GM23338 (cell line): Measurements from ENCODE around the gene SARDH. TPM values are rescaled to one million over a fixed set of nuclear protein-coding genes. Genes with fewer than 3 reads are reported as not detected.

Experiments
- ATAC-seq: fragments of 200-7000 bp; cut with Tn5 transposase; 3 replicates; pipeline ENCODE4 v1.9.1; 2020
- DNase-seq: peaks from one replicate; pipeline ENCODE4 v3.0.0-alpha.2; 2015; ENCODE audit warnings: low spot score
- H2AFZ ChIP-seq: fragments of 200-600 bp; sonication (generic); 2 replicates; pipeline ENCODE4 v1.8.0; 2016; ENCODE audit warnings: antibody characterized with exemption, mild to moderate bottlenecking, moderate library complexity
- H3F3A ChIP-seq: fragments of 200-600 bp; sonication (generic); replicated peaks from 2 replicates; pipeline ENCODE4 v1.8.0; 2017; ENCODE audit warnings: antibody characterized with exemption, mixed run types, low read depth
- H3K27ac ChIP-seq: fragments of 200-600 bp; sonication (generic); 2 replicates; pipeline ENCODE4 v1.6.1; 2016; ENCODE audit warnings: low read depth
- H3K27me3 ChIP-seq: fragments of 200-600 bp; sonication (generic); 2 replicates; pipeline ENCODE4 v1.8.0; 2016; ENCODE audit warnings: mild to moderate bottlenecking, mixed run types, moderate library complexity; ENCODE audit not compliant: insufficient read depth
- H3K36me3 ChIP-seq: fragments of 200-600 bp; sonication (generic); 2 replicates; pipeline ENCODE4 v1.8.0; 2016; ENCODE audit warnings: mild to moderate bottlenecking; ENCODE audit not compliant: insufficient read depth
- H3K4me1 ChIP-seq: fragments of 200-600 bp; sonication (generic); 2 replicates; pipeline ENCODE4 v1.8.0; 2016; ENCODE audit warnings: mild to moderate bottlenecking, moderate library complexity; ENCODE audit not compliant: insufficient read depth
- H3K4me2 ChIP-seq: fragments of 200-600 bp; sonication (generic); 2 replicates; pipeline ENCODE4 v1.7.1; 2017; ENCODE audit warnings: mixed run types
- H3K4me3 ChIP-seq: fragments of 200-600 bp; sonication (generic); 2 replicates; pipeline ENCODE4 v1.6.1; 2016; ENCODE audit warnings: mixed run types
- H3K79me2 ChIP-seq: fragments of 200-600 bp; sonication (generic); replicated peaks from 2 replicates; pipeline ENCODE4 v1.8.0; 2017; ENCODE audit warnings: mild to moderate bottlenecking; ENCODE audit not compliant: insufficient read depth
- H3K9me2 ChIP-seq: fragments of 200-600 bp; sonication (generic); 2 replicates; pipeline ENCODE4 v1.8.0; 2017; ENCODE audit not compliant: insufficient read depth
- H4K20me1 ChIP-seq: fragments of 200-600 bp; sonication (generic); replicated peaks from 2 replicates; pipeline ENCODE4 v1.8.0; 2017; ENCODE audit warnings: mild to moderate bottlenecking; ENCODE audit not compliant: insufficient read depth
- H3K27ac Mint-ChIP-seq: 2 replicates; pipeline ENCODE4 v1.8.0; 2020; ENCODE audit warnings: inconsistent platforms, mild to moderate bottlenecking, moderate library complexity, mixed read lengths
- H3K27me3 Mint-ChIP-seq: 3 replicates; pipeline ENCODE4 v1.8.0; 2022; ENCODE audit warnings: low read depth, mild to moderate bottlenecking, moderate library complexity, mixed read lengths, inconsistent platforms; ENCODE audit not compliant: insufficient read depth, poor library complexity
- H3K36me3 Mint-ChIP-seq: 3 replicates; pipeline ENCODE4 v1.8.0; 2021; ENCODE audit warnings: low read depth, mild to moderate bottlenecking, inconsistent platforms, moderate library complexity, mixed read lengths
- H3K4me1 Mint-ChIP-seq: 3 replicates; pipeline ENCODE4 v1.8.0; 2020; ENCODE audit warnings: mild to moderate bottlenecking, inconsistent platforms, mixed read lengths
- H3K4me3 Mint-ChIP-seq: 3 replicates; pipeline ENCODE4 v1.8.0; 2021; ENCODE audit warnings: moderate library complexity, mild to moderate bottlenecking, inconsistent platforms, mixed read lengths
- H3K9me3 Mint-ChIP-seq: 3 replicates; pipeline ENCODE4 v1.8.0; 2020; ENCODE audit warnings: moderate library complexity, mild to moderate bottlenecking, inconsistent platforms, mixed read lengths
- CREB1 ChIP-seq: fragments of 250-450 bp; sonication (Bioruptor Pico); IDR thresholded peaks from 2 replicates; pipeline ENCODE4 v1.5.0; 2020; ENCODE audit warnings: low read depth, mild to moderate bottlenecking, moderate library complexity
- EZH2 ChIP-seq: fragments of 200-600 bp; sonication (generic); IDR thresholded peaks from one replicate; pipeline ENCODE4 v1.8.0; 2017; ENCODE audit warnings: antibody characterized with exemption, mild to moderate bottlenecking, low read depth; ENCODE audit not compliant: unreplicated experiment
- EZH2phosphoT487 ChIP-seq: fragments of 200-600 bp; sonication (generic); IDR thresholded peaks from one replicate; pipeline ENCODE4 v1.8.1; 2018; ENCODE audit warnings: antibody characterized with exemption; ENCODE audit not compliant: unreplicated experiment
- JUNB ChIP-seq: IDR thresholded peaks from one replicate; pipeline ENCODE4 v1.6.1; 2016; ENCODE audit warnings: antibody characterized with exemption; ENCODE audit not compliant: unreplicated experiment
- NANOG ChIP-seq: IDR thresholded peaks from 2 replicates; pipeline ENCODE4 v1.6.1; 2016; ENCODE audit warnings: antibody characterized with exemption, borderline replicate concordance
- POLR2AphosphoS5 ChIP-seq: IDR thresholded peaks from 2 replicates; pipeline ENCODE4 v1.6.1; 2016; ENCODE audit warnings: antibody characterized with exemption, low read depth
- STAT1 ChIP-seq: IDR thresholded peaks from one replicate; pipeline ENCODE4 v1.6.1; 2016; ENCODE audit warnings: antibody characterized with exemption; ENCODE audit not compliant: unreplicated experiment
- ZNF114 ChIP-seq: fragments of 250-450 bp; sonication (Bioruptor Pico); IDR thresholded peaks from 2 replicates; pipeline ENCODE4 v1.5.0; 2020; ENCODE audit warnings: mild to moderate bottlenecking, moderate library complexity
- ZNF331 ChIP-seq: fragments of 250-450 bp; sonication (Bioruptor Pico); IDR thresholded peaks from 2 replicates; pipeline ENCODE4 v1.5.0; 2020; ENCODE audit warnings: low read depth, mild to moderate bottlenecking, moderate library complexity
- polyA plus RNA-seq: library from polyadenylated mRNA; unstranded; fragments of >200 nt; fragmentation: Nextera tagmentation; extraction: Ambion mirVana; gene quantifications from 2 replicates; pipeline ENCODE4 v1.2.1, GENCODE V29; 2016
- total RNA-seq: library from RNA; depleted of rRNA; stranded (reverse); fragments of >200 nt; shearing (Covaris generic); gene quantifications from 2 replicates; pipeline ENCODE4 v1.2.3, GENCODE V29; 2014
- TF ChIP-seq, protein P1 (sequence below): IDR thresholded peaks from one replicate; pipeline ENCODE4 v1.6.1; 2018; ENCODE audit warnings: antibody characterized with exemption; ENCODE audit not compliant: unreplicated experiment
- TF ChIP-seq, protein P2 (sequence below), 2 experiments: fragments of 200-600 bp in 1 of 2; sonication (generic) in 1 of 2; conservative IDR thresholded peaks; 2 replicates each; pipeline versions ENCODE4 v1.5.1 to v1.6.1; 2016 to 2017; ENCODE audit warnings: antibody characterized with exemption in 2 of 2, low read depth in 2 of 2, mild to moderate bottlenecking in 2 of 2, moderate library complexity in 1 of 2
- TF ChIP-seq, protein P3 (sequence below): IDR thresholded peaks from 2 replicates; pipeline ENCODE4 v1.6.1; 2016; ENCODE audit warnings: antibody characterized with exemption
- TF ChIP-seq, protein P4 (sequence below): fragments of 250-450 bp; sonication (Bioruptor Pico); IDR thresholded peaks from 2 replicates; pipeline ENCODE4 v1.5.0; 2020; ENCODE audit warnings: mild to moderate bottlenecking, moderate library complexity

SARDH gene
- total and polyA plus RNA-seq, 2 experiments from 2014 or later: 2.8 to 10.4 TPM

- no peaks in the 10 kb centered on the region for H3K79me2 ChIP-seq
- no peaks in the 10 kb centered on the region for H4K20me1 ChIP-seq
- Mint-ChIP-seq H3K4me1 (peaks cover 7% of the 10 kb centered on the region), H3K27ac (no peak overlapping the region), H3K36me3 (peaks cover 6% of the 10 kb centered on the region; the same call in 2 of the 3 replicates), H3K27me3 (peaks cover 6% of the 10 kb centered on the region), H3K9me3 (no peaks in the 10 kb centered on the region), H3K4me3 (no peak overlapping the region)
- H3K4me2 ChIP-seq: no peak overlapping the region
- H3K27me3 ChIP-seq: no peaks in the 10 kb centered on the region
- H2AFZ ChIP-seq: no peak overlapping the region
- no peaks in the 10 kb centered on the region for H3K36me3 ChIP-seq
- H3K9me2 ChIP-seq: no peaks in the 10 kb centered on the region
- no peaks in the 10 kb centered on the region for H3K4me1 ChIP-seq
- no peak for DNase-seq
- ATAC-seq: no peak
- no peak overlapping the region for H3K27ac ChIP-seq
- H3F3A ChIP-seq: no peaks in the 10 kb centered on the region
- H3K4me3 ChIP-seq: no peak overlapping the region
- TF ChIP-seq, protein P1, sequence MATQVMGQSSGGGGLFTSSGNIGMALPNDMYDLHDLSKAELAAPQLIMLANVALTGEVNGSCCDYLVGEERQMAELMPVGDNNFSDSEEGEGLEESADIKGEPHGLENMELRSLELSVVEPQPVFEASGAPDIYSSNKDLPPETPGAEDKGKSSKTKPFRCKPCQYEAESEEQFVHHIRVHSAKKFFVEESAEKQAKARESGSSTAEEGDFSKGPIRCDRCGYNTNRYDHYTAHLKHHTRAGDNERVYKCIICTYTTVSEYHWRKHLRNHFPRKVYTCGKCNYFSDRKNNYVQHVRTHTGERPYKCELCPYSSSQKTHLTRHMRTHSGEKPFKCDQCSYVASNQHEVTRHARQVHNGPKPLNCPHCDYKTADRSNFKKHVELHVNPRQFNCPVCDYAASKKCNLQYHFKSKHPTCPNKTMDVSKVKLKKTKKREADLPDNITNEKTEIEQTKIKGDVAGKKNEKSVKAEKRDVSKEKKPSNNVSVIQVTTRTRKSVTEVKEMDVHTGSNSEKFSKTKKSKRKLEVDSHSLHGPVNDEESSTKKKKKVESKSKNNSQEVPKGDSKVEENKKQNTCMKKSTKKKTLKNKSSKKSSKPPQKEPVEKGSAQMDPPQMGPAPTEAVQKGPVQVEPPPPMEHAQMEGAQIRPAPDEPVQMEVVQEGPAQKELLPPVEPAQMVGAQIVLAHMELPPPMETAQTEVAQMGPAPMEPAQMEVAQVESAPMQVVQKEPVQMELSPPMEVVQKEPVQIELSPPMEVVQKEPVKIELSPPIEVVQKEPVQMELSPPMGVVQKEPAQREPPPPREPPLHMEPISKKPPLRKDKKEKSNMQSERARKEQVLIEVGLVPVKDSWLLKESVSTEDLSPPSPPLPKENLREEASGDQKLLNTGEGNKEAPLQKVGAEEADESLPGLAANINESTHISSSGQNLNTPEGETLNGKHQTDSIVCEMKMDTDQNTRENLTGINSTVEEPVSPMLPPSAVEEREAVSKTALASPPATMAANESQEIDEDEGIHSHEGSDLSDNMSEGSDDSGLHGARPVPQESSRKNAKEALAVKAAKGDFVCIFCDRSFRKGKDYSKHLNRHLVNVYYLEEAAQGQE: no peak
- TF ChIP-seq, protein P2, sequence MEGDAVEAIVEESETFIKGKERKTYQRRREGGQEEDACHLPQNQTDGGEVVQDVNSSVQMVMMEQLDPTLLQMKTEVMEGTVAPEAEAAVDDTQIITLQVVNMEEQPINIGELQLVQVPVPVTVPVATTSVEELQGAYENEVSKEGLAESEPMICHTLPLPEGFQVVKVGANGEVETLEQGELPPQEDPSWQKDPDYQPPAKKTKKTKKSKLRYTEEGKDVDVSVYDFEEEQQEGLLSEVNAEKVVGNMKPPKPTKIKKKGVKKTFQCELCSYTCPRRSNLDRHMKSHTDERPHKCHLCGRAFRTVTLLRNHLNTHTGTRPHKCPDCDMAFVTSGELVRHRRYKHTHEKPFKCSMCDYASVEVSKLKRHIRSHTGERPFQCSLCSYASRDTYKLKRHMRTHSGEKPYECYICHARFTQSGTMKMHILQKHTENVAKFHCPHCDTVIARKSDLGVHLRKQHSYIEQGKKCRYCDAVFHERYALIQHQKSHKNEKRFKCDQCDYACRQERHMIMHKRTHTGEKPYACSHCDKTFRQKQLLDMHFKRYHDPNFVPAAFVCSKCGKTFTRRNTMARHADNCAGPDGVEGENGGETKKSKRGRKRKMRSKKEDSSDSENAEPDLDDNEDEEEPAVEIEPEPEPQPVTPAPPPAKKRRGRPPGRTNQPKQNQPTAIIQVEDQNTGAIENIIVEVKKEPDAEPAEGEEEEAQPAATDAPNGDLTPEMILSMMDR (conservative IDR thresholded peaks at IDR 0.05; ENCODE audit: low read depth in 2 of 2): no peak
- TF ChIP-seq ZNF114 (CRISPR knock-in tag): no peak
- TF ChIP-seq EZH2: no peak
- no peak for TF ChIP-seq EZH2phosphoT487
- TF ChIP-seq, protein P3, sequence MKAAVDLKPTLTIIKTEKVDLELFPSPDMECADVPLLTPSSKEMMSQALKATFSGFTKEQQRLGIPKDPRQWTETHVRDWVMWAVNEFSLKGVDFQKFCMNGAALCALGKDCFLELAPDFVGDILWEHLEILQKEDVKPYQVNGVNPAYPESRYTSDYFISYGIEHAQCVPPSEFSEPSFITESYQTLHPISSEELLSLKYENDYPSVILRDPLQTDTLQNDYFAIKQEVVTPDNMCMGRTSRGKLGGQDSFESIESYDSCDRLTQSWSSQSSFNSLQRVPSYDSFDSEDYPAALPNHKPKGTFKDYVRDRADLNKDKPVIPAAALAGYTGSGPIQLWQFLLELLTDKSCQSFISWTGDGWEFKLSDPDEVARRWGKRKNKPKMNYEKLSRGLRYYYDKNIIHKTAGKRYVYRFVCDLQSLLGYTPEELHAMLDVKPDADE: no peak
- no peak for TF ChIP-seq STAT1
- TF ChIP-seq CREB1: no peak
- TF ChIP-seq, protein P4, sequence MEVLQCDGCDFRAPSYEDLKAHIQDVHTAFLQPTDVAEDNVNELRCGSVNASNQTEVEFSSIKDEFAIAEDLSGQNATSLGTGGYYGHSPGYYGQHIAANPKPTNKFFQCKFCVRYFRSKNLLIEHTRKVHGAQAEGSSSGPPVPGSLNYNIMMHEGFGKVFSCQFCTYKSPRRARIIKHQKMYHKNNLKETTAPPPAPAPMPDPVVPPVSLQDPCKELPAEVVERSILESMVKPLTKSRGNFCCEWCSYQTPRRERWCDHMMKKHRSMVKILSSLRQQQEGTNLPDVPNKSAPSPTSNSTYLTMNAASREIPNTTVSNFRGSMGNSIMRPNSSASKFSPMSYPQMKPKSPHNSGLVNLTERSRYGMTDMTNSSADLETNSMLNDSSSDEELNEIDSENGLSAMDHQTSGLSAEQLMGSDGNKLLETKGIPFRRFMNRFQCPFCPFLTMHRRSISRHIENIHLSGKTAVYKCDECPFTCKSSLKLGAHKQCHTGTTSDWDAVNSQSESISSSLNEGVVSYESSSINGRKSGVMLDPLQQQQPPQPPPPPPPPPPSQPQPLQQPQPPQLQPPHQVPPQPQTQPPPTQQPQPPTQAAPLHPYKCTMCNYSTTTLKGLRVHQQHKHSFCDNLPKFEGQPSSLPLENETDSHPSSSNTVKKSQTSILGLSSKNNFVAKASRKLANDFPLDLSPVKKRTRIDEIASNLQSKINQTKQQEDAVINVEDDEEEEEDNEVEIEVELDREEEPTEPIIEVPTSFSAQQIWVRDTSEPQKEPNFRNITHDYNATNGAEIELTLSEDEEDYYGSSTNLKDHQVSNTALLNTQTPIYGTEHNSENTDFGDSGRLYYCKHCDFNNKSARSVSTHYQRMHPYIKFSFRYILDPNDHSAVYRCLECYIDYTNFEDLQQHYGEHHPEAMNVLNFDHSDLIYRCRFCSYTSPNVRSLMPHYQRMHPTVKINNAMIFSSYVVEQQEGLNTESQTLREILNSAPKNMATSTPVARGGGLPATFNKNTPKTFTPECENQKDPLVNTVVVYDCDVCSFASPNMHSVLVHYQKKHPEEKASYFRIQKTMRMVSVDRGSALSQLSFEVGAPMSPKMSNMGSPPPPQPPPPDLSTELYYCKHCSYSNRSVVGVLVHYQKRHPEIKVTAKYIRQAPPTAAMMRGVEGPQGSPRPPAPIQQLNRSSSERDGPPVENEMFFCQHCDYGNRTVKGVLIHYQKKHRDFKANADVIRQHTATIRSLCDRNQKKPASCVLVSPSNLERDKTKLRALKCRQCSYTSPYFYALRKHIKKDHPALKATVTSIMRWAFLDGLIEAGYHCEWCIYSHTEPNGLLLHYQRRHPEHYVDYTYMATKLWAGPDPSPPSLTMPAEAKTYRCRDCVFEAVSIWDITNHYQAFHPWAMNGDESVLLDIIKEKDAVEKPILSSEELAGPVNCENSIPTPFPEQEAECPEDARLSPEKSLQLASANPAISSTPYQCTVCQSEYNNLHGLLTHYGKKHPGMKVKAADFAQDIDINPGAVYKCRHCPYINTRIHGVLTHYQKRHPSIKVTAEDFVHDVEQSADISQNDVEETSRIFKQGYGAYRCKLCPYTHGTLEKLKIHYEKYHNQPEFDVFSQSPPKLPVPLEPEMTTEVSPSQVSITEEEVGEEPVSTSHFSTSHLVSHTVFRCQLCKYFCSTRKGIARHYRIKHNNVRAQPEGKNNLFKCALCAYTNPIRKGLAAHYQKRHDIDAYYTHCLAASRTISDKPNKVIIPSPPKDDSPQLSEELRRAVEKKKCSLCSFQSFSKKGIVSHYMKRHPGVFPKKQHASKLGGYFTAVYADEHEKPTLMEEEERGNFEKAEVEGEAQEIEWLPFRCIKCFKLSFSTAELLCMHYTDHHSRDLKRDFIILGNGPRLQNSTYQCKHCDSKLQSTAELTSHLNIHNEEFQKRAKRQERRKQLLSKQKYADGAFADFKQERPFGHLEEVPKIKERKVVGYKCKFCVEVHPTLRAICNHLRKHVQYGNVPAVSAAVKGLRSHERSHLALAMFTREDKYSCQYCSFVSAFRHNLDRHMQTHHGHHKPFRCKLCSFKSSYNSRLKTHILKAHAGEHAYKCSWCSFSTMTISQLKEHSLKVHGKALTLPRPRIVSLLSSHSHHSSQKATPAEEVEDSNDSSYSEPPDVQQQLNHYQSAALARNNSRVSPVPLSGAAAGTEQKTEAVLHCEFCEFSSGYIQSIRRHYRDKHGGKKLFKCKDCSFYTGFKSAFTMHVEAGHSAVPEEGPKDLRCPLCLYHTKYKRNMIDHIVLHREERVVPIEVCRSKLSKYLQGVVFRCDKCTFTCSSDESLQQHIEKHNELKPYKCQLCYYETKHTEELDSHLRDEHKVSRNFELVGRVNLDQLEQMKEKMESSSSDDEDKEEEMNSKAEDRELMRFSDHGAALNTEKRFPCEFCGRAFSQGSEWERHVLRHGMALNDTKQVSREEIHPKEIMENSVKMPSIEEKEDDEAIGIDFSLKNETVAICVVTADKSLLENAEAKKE (CRISPR knock-in tag): no peak
- TF ChIP-seq NANOG: no peak
- no peak for TF ChIP-seq POLR2AphosphoS5
- TF ChIP-seq JUNB: no peak
- TF ChIP-seq ZNF331 (CRISPR knock-in tag): no peak
These were observed 46.8 kb upstream of the SARDH start for GRCh38 chr9:133784731-133785561.
